SK-N-SH (cell line): Measurements from ENCODE around the gene EPHA3. TPM values are rescaled to one million over a fixed set of nuclear protein-coding genes. Genes with fewer than 3 reads are reported as not detected.

ENCODE experiments used
- CTCF ChIA-PET: fragments of 300-600, 350-600 bp; formaldehyde crosslinking; extraction: SDS; loops from one replicate; lab custom pipeline; 2021; lab: Yijun Ruan, JAX
- POLR2A ChIA-PET: fragments of 350-600 bp; sonication (Branson Sonifier 250); formaldehyde crosslinking; extraction: SDS; loops from one replicate; lab custom pipeline; 2020; ENCODE audit warnings: antibody characterized with exemption, inconsistent platforms; lab: Yijun Ruan, JAX
- DNase-seq: peaks from one replicate; pipeline ENCODE4 v3.0.0; 2012
- H2AFZ ChIP-seq: fragments of 200-600 bp; sonication (generic); 2 replicates; pipeline ENCODE4 v1.8.1; 2016; ENCODE audit warnings: antibody characterized with exemption, mild to moderate bottlenecking, low read depth
- H3F3A ChIP-seq: fragments of 200-600 bp; sonication (generic); replicated peaks from 2 replicates; pipeline ENCODE3; 2016; ENCODE audit warnings: antibody characterized with exemption, mild to moderate bottlenecking; ENCODE audit not compliant: insufficient read depth
- H3K27ac ChIP-seq, 2 experiments: fragments of 200-500 bp in 1 of 2; fragments of 200-600 bp in 1 of 2; sonication (Bioruptor generic) in 1 of 2; sonication (generic), shearing (Covaris generic) in 1 of 2; 2 replicates each; pipeline versions ENCODE4 v1.5.1 to v1.6.1; 2014 to 2016; ENCODE audit warnings: low read depth in 2 of 2, inconsistent platforms in 1 of 2, low read length in 1 of 2, mild to moderate bottlenecking in 1 of 2, mixed read lengths in 1 of 2
- H3K27me3 ChIP-seq: fragments of 200-600 bp; sonication (generic), shearing (Covaris generic); 2 replicates; pipeline ENCODE4 v1.6.1; 2016; ENCODE audit warnings: mixed run types; ENCODE audit not compliant: insufficient read depth
- H3K36me3 ChIP-seq, 2 experiments: fragments of 200-500 bp in 1 of 2; fragments of 200-600 bp in 1 of 2; sonication (Bioruptor generic) in 1 of 2; sonication (generic) in 1 of 2; replicated peaks in 1 of 2; 2 replicates each; pipeline versions ENCODE3 to v1.5.1; 2014 to 2016; ENCODE audit warnings: low read length in 1 of 2, mild to moderate bottlenecking in 1 of 2; ENCODE audit not compliant: insufficient read depth in 2 of 2, control insufficient read depth in 1 of 2
- H3K4me1 ChIP-seq, 2 experiments: fragments of 200-500 bp in 1 of 2; fragments of 200-600 bp in 1 of 2; sonication (Bioruptor generic) in 1 of 2; sonication (generic), shearing (Covaris generic) in 1 of 2; 2 replicates each; pipeline versions ENCODE4 v1.5.1 to v1.6.1; 2014 to 2016; ENCODE audit warnings: low read depth in 1 of 2, low read length in 1 of 2, mixed run types in 1 of 2; ENCODE audit not compliant: insufficient read depth in 2 of 2, control insufficient read depth in 1 of 2
- H3K4me2 ChIP-seq: fragments of 200-600 bp; sonication (generic), shearing (Covaris generic); 2 replicates; pipeline ENCODE4 v1.6.1; 2017; ENCODE audit warnings: mixed run types
- H3K4me3 ChIP-seq, 2 experiments: fragments of 200-500 bp in 1 of 2; fragments of 200-600 bp in 1 of 2; sonication (Bioruptor generic) in 1 of 2; sonication (generic), shearing (Covaris generic) in 1 of 2; 2 replicates each; pipeline versions ENCODE4 v1.5.1 to v1.8.1; 2014 to 2016; ENCODE audit warnings: low read depth in 2 of 2, inconsistent platforms in 1 of 2, low read length in 1 of 2, mild to moderate bottlenecking in 1 of 2, mixed read lengths in 1 of 2, moderate library complexity in 1 of 2
- H3K79me2 ChIP-seq: fragments of 200-600 bp; sonication (generic); 2 replicates; pipeline ENCODE4 v1.8.1; 2017; ENCODE audit warnings: mild to moderate bottlenecking; ENCODE audit not compliant: insufficient read depth
- H3K9ac ChIP-seq: fragments of 200-600 bp; sonication (generic); 2 replicates; pipeline ENCODE4 v1.6.1; 2017; ENCODE audit warnings: mixed run types
- H3K9me2 ChIP-seq: fragments of 200-600 bp; sonication (generic); 2 replicates; pipeline ENCODE4 v1.6.1; 2017; ENCODE audit warnings: mixed run types
- H3K9me3 ChIP-seq: fragments of 200-600 bp; sonication (generic); 2 replicates; pipeline ENCODE4 v1.6.1; 2017; ENCODE audit warnings: mixed run types, mild to moderate bottlenecking, moderate library complexity
- H4K20me1 ChIP-seq: fragments of 200-600 bp; sonication (generic); 2 replicates; pipeline ENCODE4 v1.6.1; 2017; ENCODE audit warnings: mild to moderate bottlenecking, mixed run types; ENCODE audit not compliant: insufficient read depth
- CHD2 ChIP-seq: fragments of 150-350 bp; IDR thresholded peaks from 2 replicates; pipeline ENCODE4 v1.6.1; 2018; ENCODE audit warnings: low read length; ENCODE audit not compliant: partially characterized antibody
- GABPA ChIP-seq: IDR thresholded peaks from 2 replicates; pipeline ENCODE4 v1.4.0; 2012; ENCODE audit warnings: low read depth, mild to moderate bottlenecking
- JUND ChIP-seq: IDR thresholded peaks from 2 replicates; pipeline ENCODE4 v1.4.0; 2012
- NFIC ChIP-seq: IDR thresholded peaks from 2 replicates; pipeline ENCODE4 v1.4.0; 2012; ENCODE audit warnings: borderline replicate concordance
- POLR2AphosphoS5 ChIP-seq: IDR thresholded peaks from 2 replicates; pipeline ENCODE4 v1.6.1; 2012; ENCODE audit warnings: low read depth, low read length
- RCOR1 ChIP-seq: fragments of 150-350 bp; IDR thresholded peaks from 2 replicates; pipeline ENCODE4 v1.6.1; 2017; ENCODE audit warnings: antibody characterized with exemption, low read length
- RXRA ChIP-seq: IDR thresholded peaks from 2 replicates; pipeline ENCODE4 v1.4.0; 2012; ENCODE audit warnings: low read depth, mild to moderate bottlenecking, borderline replicate concordance
- SIN3A ChIP-seq: IDR thresholded peaks from 2 replicates; pipeline ENCODE4 v1.6.1; 2012; ENCODE audit warnings: low read depth, mild to moderate bottlenecking, low read length, moderate library complexity, borderline replicate concordance
- SMC3 ChIP-seq: IDR thresholded peaks from 2 replicates; pipeline ENCODE4 v1.6.1; 2012; ENCODE audit warnings: low read depth, low read length, improper control_type of control experiment
- YY1 ChIP-seq: IDR thresholded peaks from 2 replicates; pipeline ENCODE4 v1.4.0; 2012; ENCODE audit warnings: low read depth, mild to moderate bottlenecking
- WGBS: methylation state at CpG from one replicate; pipeline ENCODE4 v1.1.6; 2017; ENCODE audit warnings: low lambda C conversion rate; 5-methylcytosine and 5-hydroxymethylcytosine counted together
- polyA plus RNA-seq, 3 experiments: library from polyadenylated mRNA; depleted of rRNA; stranded (reverse); fragments of >200 nt; gene quantifications; 2 replicates each; pipeline ENCODE4 v1.2.3, GENCODE V29; 2012
- TF ChIP-seq, protein P1 (sequence below): IDR thresholded peaks from 2 replicates; pipeline ENCODE4 v1.4.0; 2012; ENCODE audit warnings: low read depth
- TF ChIP-seq, protein P2 (sequence below): fragments of 150-350 bp; IDR thresholded peaks from 2 replicates; pipeline ENCODE4 v1.6.1; 2016; ENCODE audit warnings: mild to moderate bottlenecking, low read depth, low read length
- TF ChIP-seq, protein P3 (sequence below): fragments of 200-600 bp; sonication (generic); IDR thresholded peaks from 2 replicates; pipeline ENCODE4 v1.6.1; 2017; ENCODE audit warnings: antibody characterized with exemption, mild to moderate bottlenecking, moderate library complexity
- TF ChIP-seq, protein P4 (sequence below): IDR thresholded peaks from 2 replicates; pipeline ENCODE4; 2012
- TF ChIP-seq, protein P5 (sequence below): IDR thresholded peaks from 2 replicates; pipeline ENCODE4 v1.4.0; 2012; ENCODE audit warnings: low read depth, borderline replicate concordance

The EPHA3 gene
- polyA plus RNA-seq, 1 of the 3 experiments (the other 2 are of a cell fraction) = not detected

DNA sequence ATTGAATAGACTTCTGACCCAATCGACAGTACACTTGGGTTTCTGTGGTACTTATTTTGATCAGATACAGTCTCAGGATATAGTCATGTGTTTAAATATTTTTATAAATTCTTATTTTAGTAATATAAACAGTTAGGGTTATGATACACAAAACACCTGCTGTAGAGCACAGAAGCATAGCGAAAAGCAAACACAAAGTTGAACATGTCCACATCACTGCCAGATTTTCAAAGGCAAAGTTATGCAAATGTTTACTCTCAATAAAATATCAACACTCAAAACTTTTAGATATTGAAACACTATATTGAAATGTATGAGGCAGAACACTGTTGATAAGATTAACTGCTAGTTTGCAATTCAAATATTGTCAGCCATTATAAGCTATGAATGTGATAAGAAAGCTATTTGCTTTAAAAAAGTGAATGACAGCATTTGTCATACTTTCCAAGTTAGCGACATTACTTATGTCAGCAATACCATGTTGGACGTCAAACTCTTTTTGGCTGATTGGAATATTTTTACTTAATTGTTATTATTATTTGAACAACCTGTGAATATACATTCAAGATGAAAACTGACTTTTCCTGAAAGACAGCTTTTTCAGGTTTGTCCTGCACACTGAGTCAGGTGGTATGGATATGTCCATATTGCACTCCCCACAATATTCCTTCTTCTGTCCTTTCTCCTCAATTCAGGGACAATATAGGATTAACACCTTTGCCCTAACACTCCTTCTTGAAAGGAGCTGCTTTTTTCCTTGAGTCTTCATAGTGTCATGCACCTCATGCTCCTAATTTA is 367.1 kb downstream of the EPHA3 start (continued):
- TF ChIP-seq, protein P1, sequence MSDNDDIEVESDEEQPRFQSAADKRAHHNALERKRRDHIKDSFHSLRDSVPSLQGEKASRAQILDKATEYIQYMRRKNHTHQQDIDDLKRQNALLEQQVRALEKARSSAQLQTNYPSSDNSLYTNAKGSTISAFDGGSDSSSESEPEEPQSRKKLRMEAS = no peak
- TF ChIP-seq, protein P2, sequence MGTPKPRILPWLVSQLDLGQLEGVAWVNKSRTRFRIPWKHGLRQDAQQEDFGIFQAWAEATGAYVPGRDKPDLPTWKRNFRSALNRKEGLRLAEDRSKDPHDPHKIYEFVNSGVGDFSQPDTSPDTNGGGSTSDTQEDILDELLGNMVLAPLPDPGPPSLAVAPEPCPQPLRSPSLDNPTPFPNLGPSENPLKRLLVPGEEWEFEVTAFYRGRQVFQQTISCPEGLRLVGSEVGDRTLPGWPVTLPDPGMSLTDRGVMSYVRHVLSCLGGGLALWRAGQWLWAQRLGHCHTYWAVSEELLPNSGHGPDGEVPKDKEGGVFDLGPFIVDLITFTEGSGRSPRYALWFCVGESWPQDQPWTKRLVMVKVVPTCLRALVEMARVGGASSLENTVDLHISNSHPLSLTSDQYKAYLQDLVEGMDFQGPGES = no peak
- no peak for TF ChIP-seq RCOR1
- no peak for TF ChIP-seq RXRA
- no peak for TF ChIP-seq JUND
- TF ChIP-seq, protein P3, sequence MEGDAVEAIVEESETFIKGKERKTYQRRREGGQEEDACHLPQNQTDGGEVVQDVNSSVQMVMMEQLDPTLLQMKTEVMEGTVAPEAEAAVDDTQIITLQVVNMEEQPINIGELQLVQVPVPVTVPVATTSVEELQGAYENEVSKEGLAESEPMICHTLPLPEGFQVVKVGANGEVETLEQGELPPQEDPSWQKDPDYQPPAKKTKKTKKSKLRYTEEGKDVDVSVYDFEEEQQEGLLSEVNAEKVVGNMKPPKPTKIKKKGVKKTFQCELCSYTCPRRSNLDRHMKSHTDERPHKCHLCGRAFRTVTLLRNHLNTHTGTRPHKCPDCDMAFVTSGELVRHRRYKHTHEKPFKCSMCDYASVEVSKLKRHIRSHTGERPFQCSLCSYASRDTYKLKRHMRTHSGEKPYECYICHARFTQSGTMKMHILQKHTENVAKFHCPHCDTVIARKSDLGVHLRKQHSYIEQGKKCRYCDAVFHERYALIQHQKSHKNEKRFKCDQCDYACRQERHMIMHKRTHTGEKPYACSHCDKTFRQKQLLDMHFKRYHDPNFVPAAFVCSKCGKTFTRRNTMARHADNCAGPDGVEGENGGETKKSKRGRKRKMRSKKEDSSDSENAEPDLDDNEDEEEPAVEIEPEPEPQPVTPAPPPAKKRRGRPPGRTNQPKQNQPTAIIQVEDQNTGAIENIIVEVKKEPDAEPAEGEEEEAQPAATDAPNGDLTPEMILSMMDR = no peak
- TF ChIP-seq, protein P4, sequence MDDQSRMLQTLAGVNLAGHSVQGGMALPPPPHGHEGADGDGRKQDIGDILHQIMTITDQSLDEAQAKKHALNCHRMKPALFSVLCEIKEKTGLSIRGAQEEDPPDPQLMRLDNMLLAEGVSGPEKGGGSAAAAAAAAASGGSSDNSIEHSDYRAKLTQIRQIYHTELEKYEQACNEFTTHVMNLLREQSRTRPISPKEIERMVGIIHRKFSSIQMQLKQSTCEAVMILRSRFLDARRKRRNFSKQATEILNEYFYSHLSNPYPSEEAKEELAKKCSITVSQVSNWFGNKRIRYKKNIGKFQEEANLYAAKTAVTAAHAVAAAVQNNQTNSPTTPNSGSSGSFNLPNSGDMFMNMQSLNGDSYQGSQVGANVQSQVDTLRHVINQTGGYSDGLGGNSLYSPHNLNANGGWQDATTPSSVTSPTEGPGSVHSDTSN = no peak
- TF ChIP-seq, all 33 proteins: peak for 0

DNA sequence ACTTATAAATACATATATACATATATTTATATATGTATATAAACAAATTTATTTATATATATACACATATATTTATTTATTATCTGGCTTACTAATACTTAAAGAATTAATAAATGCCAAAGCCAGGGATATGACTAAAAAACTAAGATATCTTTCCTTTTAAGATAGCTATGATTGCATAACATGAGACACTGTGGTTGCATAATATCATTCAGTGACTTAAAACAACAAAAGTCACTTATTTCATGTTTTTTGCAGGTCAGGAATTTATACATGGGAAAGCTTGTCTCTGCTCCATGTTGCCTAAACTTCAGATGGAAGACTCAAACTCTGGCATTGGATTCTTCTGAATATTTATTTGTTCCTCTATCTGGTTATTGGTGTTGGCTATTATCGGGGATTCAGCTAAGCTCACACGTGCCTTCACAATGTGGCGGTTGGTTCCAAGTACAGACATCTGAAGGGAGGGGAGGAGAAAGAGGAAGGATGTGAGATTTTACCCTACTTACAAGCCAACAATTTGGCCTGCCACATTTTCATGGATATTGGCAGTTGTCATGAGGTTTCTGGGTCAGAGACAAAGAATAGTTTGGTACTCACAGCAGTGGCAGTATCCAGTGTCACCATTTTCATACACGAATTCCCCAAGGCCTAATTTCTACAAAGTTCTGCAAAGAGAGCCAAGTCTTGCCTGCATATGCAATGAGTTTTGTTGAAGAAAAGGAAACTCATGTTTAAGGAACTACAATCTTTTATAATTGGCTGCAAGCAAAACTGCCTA is 381.6 kb downstream of the EPHA3 start:
- no peaks in the 10 kb centered on the region for H3K9me2 ChIP-seq
- no peak overlapping the region for H3K9ac ChIP-seq
- H3K79me2 ChIP-seq = no peaks in the 10 kb centered on the region
- H3K36me3 ChIP-seq = no peaks in the 10 kb centered on the region
- no peaks in the 10 kb centered on the region for H4K20me1 ChIP-seq
- TF ChIP-seq JUND = no peak
- TF ChIP-seq CHD2 = no peak
- TF ChIP-seq GABPA = no peak
- no peak for TF ChIP-seq POLR2AphosphoS5
- TF ChIP-seq NFIC = no peak
- no peak for TF ChIP-seq SIN3A
- TF ChIP-seq YY1 = no peak
- TF ChIP-seq, protein P4 = no peak
- TF ChIP-seq, protein P5, sequence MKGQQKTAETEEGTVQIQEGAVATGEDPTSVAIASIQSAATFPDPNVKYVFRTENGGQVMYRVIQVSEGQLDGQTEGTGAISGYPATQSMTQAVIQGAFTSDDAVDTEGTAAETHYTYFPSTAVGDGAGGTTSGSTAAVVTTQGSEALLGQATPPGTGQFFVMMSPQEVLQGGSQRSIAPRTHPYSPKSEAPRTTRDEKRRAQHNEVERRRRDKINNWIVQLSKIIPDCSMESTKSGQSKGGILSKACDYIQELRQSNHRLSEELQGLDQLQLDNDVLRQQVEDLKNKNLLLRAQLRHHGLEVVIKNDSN = no peak
- no peak for TF ChIP-seq SMC3
- no peak overlapping the region for H3K4me2 ChIP-seq
- H3F3A ChIP-seq = no peaks in the 10 kb centered on the region
- no peaks in the 10 kb centered on the region for H3K4me1 ChIP-seq
- no peak overlapping the region for H3K27ac ChIP-seq
- H3K4me3 ChIP-seq = no peak overlapping the region
- ChIA-PET POLR2A (no interaction called here), CTCF (no interaction called here)
- H3K9me3 ChIP-seq = no peaks in the 10 kb centered on the region
- WGBS = 6% methylated on average over 4 of the region's 4 CpGs
- no peak for DNase-seq
- H2AFZ ChIP-seq = no peak overlapping the region
- H3K27me3 ChIP-seq = no peaks in the 10 kb centered on the region
